Cerebellar cortex (tissue), 1 donor: ENCODE measurements around the gene DMGDH.

Experiments used
- DNase-seq: peaks from one replicate; pipeline ENCODE4 v3.0.0-alpha.2; 2015; ENCODE audit warnings: low spot score

DMGDH gene

GRCh38 chr5:79062436-79062835 lies 7.0 kb downstream of the DMGDH start:
- no peak for DNase-seq

GRCh38 chr5:79059674-79060073 lies 9.8 kb downstream of the DMGDH start:
- no peak for DNase-seq

- no peak for DNase-seq
Measured at GRCh38 chr5:79056847-79057246, 12.6 kb downstream of the DMGDH start.

DNA sequence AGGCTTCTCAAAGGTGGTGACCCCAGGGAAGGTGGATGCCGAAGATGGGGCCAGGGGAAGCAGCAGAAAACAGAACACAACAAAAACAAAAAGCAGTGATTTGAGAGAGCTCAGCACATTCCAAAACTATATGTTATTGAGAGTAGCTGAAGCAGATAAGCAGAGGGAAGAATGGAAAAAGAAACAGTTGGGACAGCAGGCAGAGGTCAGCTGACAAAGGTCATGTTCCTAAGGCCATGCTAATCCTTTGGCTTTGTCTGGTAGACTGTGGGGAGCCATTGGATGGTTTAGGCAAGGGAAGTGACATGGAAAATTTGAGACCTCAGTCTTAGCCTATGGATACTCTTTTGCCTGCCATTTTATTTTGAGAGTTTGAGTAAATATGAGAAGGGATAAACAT lies 14.5 kb downstream of the DMGDH start:
- no peak for DNase-seq

- DNase-seq = no peak
Measured at GRCh38 chr5:79053321-79053720, 16.2 kb downstream of the DMGDH start.

DNA sequence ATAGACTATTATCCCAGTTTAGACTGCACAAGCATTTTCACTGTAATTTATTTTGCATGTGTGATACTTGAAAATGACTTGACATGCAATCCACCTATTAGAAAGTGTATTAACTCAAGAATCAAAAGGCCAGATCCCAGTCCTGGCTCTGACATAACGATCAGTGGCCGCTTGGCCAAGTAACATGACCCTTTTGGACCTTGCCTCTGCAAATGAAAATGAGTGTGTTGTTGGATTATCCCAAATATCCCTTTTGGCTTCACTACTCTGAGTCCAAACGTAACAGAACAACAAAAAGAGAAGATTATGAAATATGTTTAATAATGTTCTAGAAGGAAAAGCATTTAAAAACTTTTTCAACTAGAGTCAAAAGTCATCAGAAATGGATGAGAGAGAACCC lies 19.0 kb downstream of the DMGDH start:
- DNase-seq = no peak

- DNase-seq = no peak
Measured at GRCh38 chr5:79048437-79048836, 21.0 kb downstream of the DMGDH start.

GRCh38 chr5:79047199-79047598 lies 22.3 kb downstream of the DMGDH start:
- DNase-seq = no peak

- no peak for DNase-seq
Measured at GRCh38 chr5:79042188-79042587, 27.3 kb downstream of the DMGDH start.

GRCh38 chr5:79036769-79037168 lies 32.7 kb downstream of the DMGDH start:
- no peak for DNase-seq

- DNase-seq = no peak
Measured at GRCh38 chr5:79035237-79035636, 34.2 kb downstream of the DMGDH start.

- DNase-seq = no peak
Measured at GRCh38 chr5:79032782-79033181, 36.7 kb downstream of the DMGDH start.

- DNase-seq = no peak
Measured at GRCh38 chr5:79032031-79032695, 37.3 kb downstream of the DMGDH start.

GRCh38 chr5:79031485-79031867 lies 38.0 kb downstream of the DMGDH start:
- DNase-seq = no peak

GRCh38 chr5:79030663-79031484 lies 38.6 kb downstream of the DMGDH start:
- no peak for DNase-seq

DNA sequence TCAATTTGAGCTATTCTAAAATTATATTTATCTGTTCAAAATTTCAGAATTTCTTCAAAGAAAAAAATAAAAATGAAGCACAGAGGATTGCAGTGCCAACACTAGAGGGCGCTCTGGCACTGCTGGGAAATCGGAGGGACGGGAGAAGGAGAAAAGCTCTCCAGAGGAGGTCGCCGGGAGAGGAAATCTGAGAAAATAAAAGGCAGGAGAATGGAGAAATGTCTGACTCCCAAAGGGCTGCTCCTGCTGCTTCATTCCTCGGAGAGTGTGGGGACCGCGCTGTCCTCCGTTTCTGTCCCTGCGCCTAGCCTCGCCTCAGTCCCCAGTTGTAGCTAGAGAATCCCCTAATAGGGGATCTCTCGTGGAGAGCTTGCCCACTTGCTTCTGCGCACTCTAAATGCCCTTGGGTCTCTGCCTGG lies 44.4 kb downstream of the DMGDH start:
- peak; percentile 63 for DNase-seq

- DNase-seq = no peak
Measured at GRCh38 chr5:79023947-79024346, 45.5 kb downstream of the DMGDH start.

DNA sequence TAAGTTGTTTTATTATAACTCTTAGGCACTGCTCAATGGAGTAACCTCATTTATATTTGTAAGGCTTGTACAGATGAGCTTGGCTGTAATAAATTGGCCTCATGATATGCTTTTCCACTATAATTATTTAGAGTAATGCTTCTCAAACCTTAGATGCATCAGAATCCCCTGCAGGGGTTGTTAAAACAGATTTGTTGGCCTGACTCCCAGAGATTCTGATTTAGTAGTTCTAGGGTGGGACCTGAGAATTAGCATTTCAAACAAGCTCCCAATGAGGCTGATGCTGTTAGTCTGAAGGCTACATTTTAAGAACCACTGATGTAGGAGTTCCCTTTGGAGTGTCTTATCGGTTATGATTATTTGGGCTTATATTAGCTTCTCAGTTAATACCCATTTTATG lies 46.1 kb downstream of the DMGDH start:
- no peak for DNase-seq

DNA sequence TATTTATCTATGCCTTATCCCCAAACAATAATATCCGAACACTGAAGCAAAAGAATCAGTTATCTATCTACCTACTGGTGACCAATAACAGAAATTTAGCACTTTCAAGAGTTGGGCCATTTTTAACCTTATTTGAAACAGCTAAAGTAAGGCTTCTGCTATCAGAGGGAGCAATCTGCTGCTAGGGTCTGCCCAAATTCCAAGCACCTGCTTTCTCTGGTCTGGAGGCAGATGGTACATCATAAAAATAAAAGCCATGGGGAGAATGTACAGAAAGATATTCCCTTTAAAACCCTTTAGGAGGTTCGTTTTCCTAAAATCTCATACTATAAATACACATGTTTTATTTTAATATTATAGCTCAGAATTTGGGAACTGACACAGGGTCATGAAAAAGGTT lies 46.7 kb downstream of the DMGDH start:
- no peak for DNase-seq

DNA sequence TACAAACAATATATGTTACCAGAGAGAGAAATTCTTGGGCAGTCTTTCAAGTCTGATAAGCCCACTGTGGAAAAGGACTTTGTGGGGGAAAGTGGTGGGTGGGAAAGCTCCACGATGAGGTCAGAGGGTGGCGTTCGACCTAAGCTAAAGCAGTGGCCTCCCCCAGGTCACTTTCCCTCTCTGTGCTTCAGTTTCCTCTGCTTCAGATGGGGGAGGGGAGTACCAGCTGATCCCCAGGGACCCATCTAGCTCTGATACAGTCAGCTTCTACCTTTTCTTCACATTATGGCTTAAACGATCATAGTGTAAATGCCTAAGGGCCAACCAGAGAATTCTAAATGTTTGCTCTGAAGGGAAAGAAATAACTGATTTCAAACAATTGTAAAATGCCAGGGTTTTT lies 47.7 kb downstream of the DMGDH start:
- no peak for DNase-seq

DNA sequence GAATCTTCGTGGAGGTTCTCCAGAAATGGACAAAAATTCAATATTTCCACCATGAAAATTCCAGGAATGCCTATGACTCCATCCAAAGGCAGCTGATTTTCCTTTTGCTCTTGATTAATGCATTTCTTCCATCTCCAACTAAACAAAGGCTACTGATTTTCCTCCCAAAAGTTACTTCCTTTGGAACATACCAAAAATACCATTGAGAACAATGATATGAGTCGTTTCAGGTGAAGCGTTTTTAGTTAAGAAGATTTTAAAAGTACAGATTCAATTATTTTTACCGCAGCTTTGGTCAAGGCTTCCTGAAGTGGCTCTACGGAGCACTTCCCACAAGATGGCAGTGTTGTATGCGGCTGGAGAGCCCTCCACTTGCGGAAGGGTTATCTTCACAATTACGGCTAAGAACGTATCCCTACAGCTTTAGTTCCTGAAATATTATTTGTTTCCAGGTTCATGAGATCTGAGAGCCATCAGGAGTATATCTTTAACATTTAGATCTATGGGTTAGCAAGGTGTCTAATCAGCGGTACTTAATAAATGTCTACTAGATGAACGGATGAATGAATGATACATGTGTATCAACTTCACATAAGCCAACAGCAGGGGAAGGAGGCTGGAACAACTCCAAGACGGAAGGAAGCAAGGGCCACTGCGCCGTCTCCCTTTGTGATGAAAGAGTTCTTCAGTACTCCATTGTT lies 48.5 kb downstream of the DMGDH start:
- DNase-seq = peak; percentile 66

- DNase-seq = no peak
Measured at GRCh38 chr5:79014631-79015030, 54.8 kb downstream of the DMGDH start.

GRCh38 chr5:79011869-79012268 lies 57.6 kb downstream of the DMGDH start:
- no peak for DNase-seq
